ENCODE data around the gene GPR15. TPM values are rescaled to one million over a fixed set of nuclear protein-coding genes. Genes with fewer than 3 reads are reported as not detected.

Gene GPR15
- total and polyA plus RNA-seq, 10 of the 15 experiments (the other 5 are each of a cell fraction or from before 2014, with no cell fraction given) = 70.7 to 150 (median 115) TPM

DNA sequence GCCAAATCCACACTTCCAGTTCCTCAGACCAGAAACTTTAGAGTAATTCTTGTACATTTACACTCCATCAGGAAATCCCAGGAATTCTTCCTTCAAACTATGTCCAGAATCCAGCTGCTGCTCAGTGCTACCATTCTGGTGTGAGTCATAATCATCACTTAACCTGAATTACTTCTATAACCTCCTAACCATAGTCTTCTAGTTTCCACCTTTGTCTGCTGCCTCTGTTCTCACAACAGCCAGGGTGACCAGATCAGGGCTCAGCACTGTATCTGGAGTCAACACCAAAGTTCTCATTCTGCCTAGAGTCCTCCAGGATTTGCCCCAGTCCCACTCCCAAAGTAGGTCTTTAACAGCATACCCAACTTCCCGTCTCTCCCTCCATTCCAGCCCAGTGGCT, 12.4 kb upstream of the GPR15 start:
- peaks cover 3% of the 10 kb centered on the region; the same call in 1 of the 2 replicates for H3K4me1 ChIP-seq (ENCODE audit: control insufficient read depth, insufficient read depth, low read length)
- H3K27ac ChIP-seq (ENCODE audit: control insufficient read depth, insufficient read depth) = no peak overlapping the region
- peak overlapping the region; percentile 31 for H3K4me3 ChIP-seq
- H3K79me2 ChIP-seq (ENCODE audit: control insufficient read depth, insufficient read depth, low read length) = peaks cover 75% of the 10 kb centered on the region
- H3K27me3 ChIP-seq (replicated peaks in 1 of 2; ENCODE audit: control insufficient read depth in 2 of 2, insufficient read depth in 2 of 2, low read length in 1 of 2) = no peaks in the 10 kb centered on the region
- no TSS peak for BruUV-seq (replicated peaks)
- whole genome bisulfite sequencing (ENCODE audit: insufficient coverage, insufficient replicate concordance, low lambda C conversion rate, missing lambda C conversion rate) = 55% methylated on average over 1 of the region's 1 CpG
- ChIA-PET CTCF (interaction anchor here (0.7 kb wide), 1 partner anchor 181 kb away, joined by 3 read pairs; no protein-coding TSS in a partner anchor), RAD21 (ENCODE audit: unreplicated experiment) (no interaction called here), POLR2A (no interaction called here), SMC1A (ENCODE audit: uncharacterized antibody, unreplicated experiment) (interaction anchor here (0.6 to 1.4 kb wide), 3 partner anchors 11 to 482 kb away, joined by 3 to 5 read pairs (median 3); no protein-coding TSS in a partner anchor)
- peak overlapping the region; percentile 5 for H3K4me2 ChIP-seq (ENCODE audit: control insufficient read depth, insufficient read depth)
- no peak overlapping the region for H3K9ac ChIP-seq (ENCODE audit: control insufficient read depth, insufficient read depth, low read length)
- H3K9me3 ChIP-seq (replicated peaks; ENCODE audit: control insufficient read depth, insufficient read depth, low read length) = no peaks in the 10 kb centered on the region
- DNase-seq (ENCODE audit: low read depth, low spot score) = no peak
- H3K36me3 ChIP-seq (ENCODE audit: control insufficient read depth in 2 of 2, insufficient read depth in 2 of 2, low read length in 1 of 2) = peaks cover 0 to 29% of the 10 kb centered on the region in 2 experiments; a peak in 3 of 4 replicates
- FAIRE-seq = no peak
- 0 out of 3 replicates have a peak, but pooled peaks have one; percentile 1 for ATAC-seq
- no peak overlapping the region for H2AFZ ChIP-seq (ENCODE audit: control insufficient read depth, low read depth, low read length)
- in situ Hi-C loops (cut with MboI) = loop anchor here (10.0 kb wide), 1 partner anchor 485 kb away; the partner anchor contains the start of gene GABRR3
- no peaks in the 10 kb centered on the region for H4K20me1 ChIP-seq (ENCODE audit: control insufficient read depth, insufficient read depth)
- intact Hi-C loops (cut with micrococcal nuclease; ENCODE audit: unreplicated experiment) = no loop called here
- TF ChIP-seq IRF5 (IDR thresholded peaks at IDR 0.05; ENCODE audit: borderline replicate concordance) = no peak
- no peak for TF ChIP-seq SUPT20H (IDR thresholded peaks at IDR 0.05; ENCODE audit: borderline replicate concordance, control insufficient read depth, low read depth, low read length)
- TF ChIP-seq MTA3 (IDR thresholded peaks at IDR 0.05; ENCODE audit: borderline replicate concordance, low read length) = 0 out of 2 replicates have a peak, but pooled peaks have one; percentile 35
- no peak for TF ChIP-seq REST (IDR thresholded peaks at IDR 0.05; ENCODE audit: low read depth, low read length)
- no peak for TF ChIP-seq E4F1 (IDR thresholded peaks at IDR 0.05; ENCODE audit: borderline replicate concordance, partially characterized antibody)
- no peak for TF ChIP-seq ZBTB33 (IDR thresholded peaks at IDR 0.05)
- no peak for TF ChIP-seq ZSCAN29 (IDR thresholded peaks at IDR 0.05)
- TF ChIP-seq BMI1 (IDR thresholded peaks at IDR 0.05; ENCODE audit: borderline replicate concordance) = no peak
- TF ChIP-seq RAD21 (IDR thresholded peaks at IDR 0.05; ENCODE audit: insufficient read depth, low read depth, low read length) = no peak
- no peak for TF ChIP-seq ZNF207 (IDR thresholded peaks at IDR 0.05; ENCODE audit: borderline replicate concordance)
- TF ChIP-seq POLR2AphosphoS2 (IDR thresholded peaks at IDR 0.05; ENCODE audit: low read depth, low read length) = peak; percentile 23; the same call in 1 of the 2 replicates
- no peak for TF ChIP-seq EGR1 (IDR thresholded peaks at IDR 0.05; ENCODE audit: borderline replicate concordance in 1 of 2, low read depth in 2 of 2, low read length in 2 of 2)
- TF ChIP-seq ETV6 (conservative IDR thresholded peaks at IDR 0.05 in 1 of 2, IDR thresholded peaks at IDR 0.05 in 1 of 2; ENCODE audit: borderline replicate concordance in 1 of 2, low read depth in 1 of 2) = no peak
- no peak for TF ChIP-seq TARDBP (IDR thresholded peaks at IDR 0.05; ENCODE audit: borderline replicate concordance)

Data from GM12878 (cell line).